MM.1S (cell line): ENCODE measurements around the gene RPP21.

Experiments used
- DNase-seq: peaks from one replicate; pipeline ENCODE4 v3.0.0-alpha.2; 2015
- H2AFZ ChIP-seq: fragments of 300-600 bp; sonication (generic); 2 replicates; pipeline ENCODE4 v1.6.0; 2016; ENCODE audit warnings: antibody characterized with exemption, low read length
- H3F3A ChIP-seq: fragments of 300-600 bp; sonication (generic); 2 replicates; pipeline ENCODE4 v1.6.1; 2016; ENCODE audit warnings: mild to moderate bottlenecking, antibody characterized with exemption, low read length, moderate library complexity, mixed read lengths; ENCODE audit not compliant: insufficient read depth
- H3K27ac ChIP-seq: fragments of 300-600 bp; sonication (generic); 2 replicates; pipeline ENCODE4 v1.5.1; 2016; ENCODE audit warnings: mild to moderate bottlenecking, low read length
- H3K27me3 ChIP-seq: fragments of 300-600 bp; sonication (generic); replicated peaks from 2 replicates; pipeline ENCODE4 v1.6.0; 2016; ENCODE audit warnings: low read length; ENCODE audit not compliant: insufficient read depth
- H3K36me3 ChIP-seq: fragments of 300-600 bp; sonication (generic); replicated peaks from 2 replicates; pipeline ENCODE4 v1.6.1; 2016; ENCODE audit warnings: mild to moderate bottlenecking, low read length, mixed read lengths; ENCODE audit not compliant: insufficient read depth
- H3K4me1 ChIP-seq: fragments of 300-600 bp; sonication (generic); 2 replicates; pipeline ENCODE4 v1.6.1; 2016; ENCODE audit warnings: low read length, mixed read lengths
- H3K4me2 ChIP-seq: fragments of 300-600 bp; sonication (generic); 2 replicates; pipeline ENCODE4 v1.6.0; 2016; ENCODE audit warnings: low read depth, low read length
- H3K4me3 ChIP-seq: fragments of 300-600 bp; sonication (generic); 2 replicates; pipeline ENCODE4 v1.5.1; 2016; ENCODE audit warnings: low read length, mixed read lengths
- H3K79me2 ChIP-seq: fragments of 300-600 bp; sonication (generic); 2 replicates; pipeline ENCODE4 v1.6.1; 2016; ENCODE audit warnings: mixed run types, low read length, mixed read lengths
- H3K9ac ChIP-seq: fragments of 300-600 bp; sonication (generic); 2 replicates; pipeline ENCODE4 v1.6.1; 2016; ENCODE audit warnings: low read length, mixed read lengths
- H3K9me2 ChIP-seq: fragments of 300-600 bp; sonication (generic); replicated peaks from 2 replicates; pipeline ENCODE4 v1.6.1; 2016; ENCODE audit warnings: mild to moderate bottlenecking, low read length, mixed read lengths; ENCODE audit not compliant: insufficient read depth
- H3K9me3 ChIP-seq: fragments of 300-600 bp; sonication (generic); replicated peaks from 2 replicates; pipeline ENCODE4 v1.6.1; 2016; ENCODE audit warnings: mild to moderate bottlenecking, low read length, mixed read lengths; ENCODE audit not compliant: insufficient read depth
- H4K20me1 ChIP-seq: fragments of 300-600 bp; sonication (generic); 2 replicates; pipeline ENCODE4 v1.6.1; 2016; ENCODE audit warnings: mild to moderate bottlenecking, low read length, moderate library complexity, mixed read lengths; ENCODE audit not compliant: insufficient read depth
- EZH2 ChIP-seq: fragments of 300-600 bp; sonication (generic); optimal IDR thresholded peaks from 2 replicates; pipeline ENCODE3; 2017; ENCODE audit warnings: low read depth, mild to moderate bottlenecking, antibody characterized with exemption, low read length, mixed read lengths
- EZH2phosphoT487 ChIP-seq: fragments of 300-600 bp; sonication (generic); IDR thresholded peaks from 2 replicates; pipeline ENCODE4 v1.6.1; 2018; ENCODE audit warnings: antibody characterized with exemption, low read length
- TF ChIP-seq, protein P1 (sequence below): fragments of 300-600 bp; sonication (generic); IDR thresholded peaks from 2 replicates; pipeline ENCODE4 v1.5.1; 2016; ENCODE audit warnings: antibody characterized with exemption, low read length, mixed read lengths

The RPP21 gene

DNA sequence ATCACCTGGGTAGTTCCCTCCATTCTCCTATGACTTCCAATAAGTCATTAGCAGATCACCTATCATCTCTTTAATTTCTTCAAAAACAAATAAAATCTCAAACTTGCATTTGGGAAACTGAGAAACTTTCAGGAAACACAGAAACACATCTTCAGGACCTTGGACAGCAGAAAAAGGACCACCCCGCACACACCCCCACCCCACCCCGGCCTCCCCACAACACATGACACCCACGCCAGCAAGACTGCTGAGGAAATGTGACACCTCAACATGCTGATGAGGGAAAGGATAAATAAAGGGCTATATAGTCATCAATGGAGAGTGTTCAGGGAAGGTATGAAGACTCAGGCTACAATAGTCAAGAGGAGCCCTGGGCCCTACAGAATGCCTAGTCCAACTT, 33.9 kb upstream of the RPP21 start:
- Histone ChIP-seq H3K27ac (no peak overlapping the region), H3K4me1 (no peaks in the 10 kb centered on the region), H3K27me3 (no peaks in the 10 kb centered on the region), H4K20me1 (no peaks in the 10 kb centered on the region), H3K4me3 (no peak overlapping the region), H3K9ac (no peak overlapping the region), H3K79me2 (peaks cover 72% of the 10 kb centered on the region), H2AFZ (no peak overlapping the region), H3K9me2 (no peaks in the 10 kb centered on the region), H3K4me2 (no peak overlapping the region), H3F3A (no peaks in the 10 kb centered on the region), H3K9me3 (no peaks in the 10 kb centered on the region), H3K36me3 (0 out of 2 replicates have a peak, but pooled peaks cover 14% of the 10 kb centered on the region)
- DNase-seq, result no peak
- TF ChIP-seq, protein P1, sequence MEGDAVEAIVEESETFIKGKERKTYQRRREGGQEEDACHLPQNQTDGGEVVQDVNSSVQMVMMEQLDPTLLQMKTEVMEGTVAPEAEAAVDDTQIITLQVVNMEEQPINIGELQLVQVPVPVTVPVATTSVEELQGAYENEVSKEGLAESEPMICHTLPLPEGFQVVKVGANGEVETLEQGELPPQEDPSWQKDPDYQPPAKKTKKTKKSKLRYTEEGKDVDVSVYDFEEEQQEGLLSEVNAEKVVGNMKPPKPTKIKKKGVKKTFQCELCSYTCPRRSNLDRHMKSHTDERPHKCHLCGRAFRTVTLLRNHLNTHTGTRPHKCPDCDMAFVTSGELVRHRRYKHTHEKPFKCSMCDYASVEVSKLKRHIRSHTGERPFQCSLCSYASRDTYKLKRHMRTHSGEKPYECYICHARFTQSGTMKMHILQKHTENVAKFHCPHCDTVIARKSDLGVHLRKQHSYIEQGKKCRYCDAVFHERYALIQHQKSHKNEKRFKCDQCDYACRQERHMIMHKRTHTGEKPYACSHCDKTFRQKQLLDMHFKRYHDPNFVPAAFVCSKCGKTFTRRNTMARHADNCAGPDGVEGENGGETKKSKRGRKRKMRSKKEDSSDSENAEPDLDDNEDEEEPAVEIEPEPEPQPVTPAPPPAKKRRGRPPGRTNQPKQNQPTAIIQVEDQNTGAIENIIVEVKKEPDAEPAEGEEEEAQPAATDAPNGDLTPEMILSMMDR, result no peak
- no peak for TF ChIP-seq EZH2phosphoT487
- TF ChIP-seq EZH2, result no peak

DNA sequence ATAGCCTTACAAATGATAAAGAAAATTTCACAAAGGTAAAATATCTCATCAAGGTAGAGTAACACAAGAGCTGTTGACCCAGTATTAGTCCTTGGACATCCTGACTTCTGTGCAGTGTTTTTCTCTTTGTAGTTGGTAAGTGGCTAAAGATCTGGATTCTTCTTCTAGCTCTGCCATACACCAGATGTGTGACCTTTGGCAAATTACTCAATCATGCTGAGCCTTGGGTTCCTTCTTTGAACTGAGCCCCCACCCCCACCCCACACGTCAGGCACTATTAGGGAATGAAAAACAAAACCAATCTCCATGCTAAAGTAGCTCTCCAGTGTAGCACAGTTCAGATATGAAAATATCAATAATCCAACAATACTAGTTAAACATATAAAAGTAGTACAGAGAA, 33.3 kb upstream of the RPP21 start:
- no peak for TF ChIP-seq EZH2phosphoT487
- TF ChIP-seq, protein P1, result no peak
- TF ChIP-seq EZH2, result no peak
- H3K79me2 ChIP-seq, result peaks cover 74% of the 10 kb centered on the region
- no peaks in the 10 kb centered on the region for H3K27me3 ChIP-seq
- no peak overlapping the region for H3K27ac ChIP-seq
- 0 out of 2 replicates have a peak, but pooled peaks cover 16% of the 10 kb centered on the region for H3K36me3 ChIP-seq
- no peak for DNase-seq
- no peaks in the 10 kb centered on the region for H3F3A ChIP-seq
- H3K9me2 ChIP-seq, result no peaks in the 10 kb centered on the region
- H3K4me1 ChIP-seq, result no peaks in the 10 kb centered on the region
- no peak overlapping the region for H3K9ac ChIP-seq
- H4K20me1 ChIP-seq, result 0 out of 2 replicates have a peak, but pooled peaks cover 3% of the 10 kb centered on the region
- H2AFZ ChIP-seq, result no peak overlapping the region
- no peak overlapping the region for H3K4me2 ChIP-seq
- H3K4me3 ChIP-seq, result no peak overlapping the region
- H3K9me3 ChIP-seq, result no peaks in the 10 kb centered on the region

DNA sequence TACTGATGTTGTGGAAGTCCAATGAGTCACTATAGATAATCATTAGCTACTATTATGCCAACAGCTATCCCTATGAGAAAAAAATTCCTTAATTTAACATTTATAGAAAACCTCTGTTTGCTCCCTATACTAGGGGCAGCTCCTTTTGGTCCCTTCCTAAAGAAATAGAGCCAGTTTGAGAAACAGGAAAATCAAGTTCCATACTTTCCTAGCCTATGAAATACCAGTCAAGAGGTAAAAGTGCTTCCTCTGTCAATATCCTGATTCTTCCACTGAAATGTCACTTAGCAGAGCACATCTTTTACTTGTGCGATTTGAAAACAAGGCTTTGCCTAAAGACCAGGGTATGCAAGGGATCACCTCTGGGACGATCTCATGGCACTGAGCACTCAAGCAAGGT, 32.7 kb upstream of the RPP21 start:
- Histone ChIP-seq H3K27ac (no peak overlapping the region), H3K79me2 (peaks cover 75% of the 10 kb centered on the region), H3K9me3 (no peaks in the 10 kb centered on the region), H3K9ac (no peak overlapping the region), H3K4me3 (no peak overlapping the region), H3K4me2 (no peak overlapping the region), H3K27me3 (no peaks in the 10 kb centered on the region), H4K20me1 (0 out of 2 replicates have a peak, but pooled peaks cover 3% of the 10 kb centered on the region), H2AFZ (no peak overlapping the region), H3K36me3 (0 out of 2 replicates have a peak, but pooled peaks cover 16% of the 10 kb centered on the region), H3K9me2 (no peaks in the 10 kb centered on the region), H3K4me1 (no peaks in the 10 kb centered on the region), H3F3A (no peaks in the 10 kb centered on the region)
- TF ChIP-seq EZH2 (no peak), EZH2phosphoT487 (no peak)
- TF ChIP-seq, protein P1, result no peak
- DNase-seq, result no peak
